B cell (primary cell): ENCODE data around the gene SOCS3. TPM values are rescaled to one million over a fixed set of nuclear protein-coding genes. Genes with fewer than 3 reads are reported as not detected.

Source experiments
- ATAC-seq: fragments of 200-7000 bp; cut with Tn5 transposase; one replicate; pipeline ENCODE4 v1.10.0; 2021; ENCODE audit warnings: low read depth, mild to moderate bottlenecking, moderate number of reproducible peaks, moderate library complexity
- CTCF ChIA-PET: fragments of 350-600 bp; sonication (Branson Sonifier 250); formaldehyde crosslinking; loops from one replicate; lab custom pipeline; 2021; ENCODE audit warnings: antibody characterized with exemption, inconsistent platforms; lab: Charles Lee
- POLR2A ChIA-PET: fragments of 350-600 bp; sonication (Branson Sonifier 250); formaldehyde crosslinking; loops from one replicate; lab custom pipeline; 2021; ENCODE audit warnings: antibody characterized with exemption; lab: Charles Lee
- DNase-seq: peaks from one replicate; pipeline ENCODE4 v3.0.0; 2013
- H2AFZ ChIP-seq: 2 replicates; pipeline ENCODE4 v1.6.1; 2012; ENCODE audit warnings: mild to moderate bottlenecking, low read depth, low read length; ENCODE audit not compliant: insufficient read depth, poor library complexity, severe bottlenecking
- H3K27ac ChIP-seq, 2 donors: 1 replicate in 1 of 2; 2 replicates in 1 of 2; pipeline ENCODE4 v1.5.1; 2012 to 2013; ENCODE audit warnings: low read length in 2 of 2, mild to moderate bottlenecking in 2 of 2, moderate library complexity in 1 of 2
- H3K27me3 ChIP-seq, 4 experiments: fragments of 200-600 bp in 1 of 4; sonication (generic) in 1 of 4; replicated peaks in 1 of 4; 1 replicate in 2 of 4; 2 replicates in 2 of 4; pipeline versions ENCODE4 v1.6.1 to v1.7.0; 2013 to 2016; ENCODE audit warnings: low read length in 3 of 4, mild to moderate bottlenecking in 2 of 4, mixed read lengths in 1 of 4, moderate library complexity in 1 of 4; ENCODE audit not compliant: insufficient read depth in 4 of 4, control insufficient read depth in 3 of 4; ENCODE audit errors: control extremely low read depth in 1 of 4
- H3K36me3 ChIP-seq, 2 experiments: replicated peaks in 1 of 2; 1 replicate in 1 of 2; 2 replicates in 1 of 2; pipeline versions ENCODE4 v1.6.1 to v1.7.1; 2013; ENCODE audit warnings: low read length in 1 of 2; ENCODE audit not compliant: insufficient read depth in 2 of 2, control insufficient read depth in 1 of 2; ENCODE audit errors: control extremely low read depth in 1 of 2, extremely low read depth in 1 of 2
- H3K4me1 ChIP-seq, 2 donors: fragments of 200-600 bp in 1 of 2; sonication (generic) in 1 of 2; 1 replicate in 1 of 2; 2 replicates in 1 of 2; pipeline versions ENCODE4 v1.5.1 to v1.6.1; 2013 to 2017; ENCODE audit warnings: low read length in 2 of 2; ENCODE audit not compliant: control insufficient read depth in 2 of 2, insufficient read depth in 2 of 2
- H3K4me2 ChIP-seq: replicated peaks from 2 replicates; pipeline ENCODE3; 2012; ENCODE audit warnings: mild to moderate bottlenecking, low read depth, low read length; ENCODE audit not compliant: poor library complexity, severe bottlenecking
- H3K4me3 ChIP-seq, 5 experiments: fragments of 200-600 bp in 1 of 5; sonication (generic) in 1 of 5; 1 replicate in 3 of 5; 2 replicates in 2 of 5; pipeline versions ENCODE4 v1.5.1 to v1.7.0; 2011 to 2016; ENCODE audit warnings: low read length in 4 of 5, mild to moderate bottlenecking in 4 of 5, low read depth in 2 of 5, control low read depth in 1 of 5, moderate library complexity in 1 of 5; ENCODE audit not compliant: insufficient read depth in 1 of 5; ENCODE audit errors: control extremely low read depth in 1 of 5, extremely low read depth in 1 of 5
- H3K79me2 ChIP-seq: fragments of 200-600 bp; sonication (generic); one replicate; pipeline ENCODE4 v1.6.0; 2016; ENCODE audit warnings: low read length; ENCODE audit not compliant: control insufficient read depth, insufficient read depth
- H3K9ac ChIP-seq: fragments of 200-600 bp; sonication (generic); 2 replicates; pipeline ENCODE4 v1.6.1; 2017; ENCODE audit warnings: mild to moderate bottlenecking, low read length, moderate library complexity
- H3K9me3 ChIP-seq, 3 donors: one replicate each; pipeline versions ENCODE4 v1.6.1 to v1.7.1; 2013; ENCODE audit warnings: low read length in 2 of 3; ENCODE audit not compliant: control insufficient read depth in 2 of 3, insufficient read depth in 1 of 3; ENCODE audit errors: control extremely low read depth in 1 of 3
- H4K20me1 ChIP-seq: 2 replicates; pipeline ENCODE4 v1.6.0; 2012; ENCODE audit warnings: mild to moderate bottlenecking, low read length; ENCODE audit not compliant: insufficient read depth, control insufficient read depth, poor library complexity, severe bottlenecking
- H3K27ac Mint-ChIP-seq: one replicate; pipeline ENCODE4 v1.8.0; 2021; ENCODE audit warnings: mixed read lengths
- H3K27me3 Mint-ChIP-seq: one replicate; pipeline ENCODE4 v1.8.0; 2021; ENCODE audit warnings: mixed read lengths
- H3K4me1 Mint-ChIP-seq: one replicate; pipeline ENCODE4 v1.8.0; 2021; ENCODE audit warnings: mixed read lengths
- H3K4me3 Mint-ChIP-seq: one replicate; pipeline ENCODE4 v1.8.0; 2021; ENCODE audit warnings: mixed read lengths
- H3K9me3 Mint-ChIP-seq: one replicate; pipeline ENCODE4 v1.8.0; 2022; ENCODE audit warnings: mixed read lengths; ENCODE audit not compliant: insufficient read depth
- CTCF ChIP-seq: fragments of 200-600 bp; IDR thresholded peaks from one replicate; pipeline ENCODE4 v1.8.0; 2022; ENCODE audit warnings: antibody characterized with exemption, mild to moderate bottlenecking
- EZH2 ChIP-seq: IDR thresholded peaks from 2 replicates; pipeline ENCODE4 v1.6.1; 2012; ENCODE audit warnings: borderline replicate concordance, low read depth, mild to moderate bottlenecking, moderate library complexity, low read length; ENCODE audit not compliant: insufficient read depth, poor library complexity, severe bottlenecking
- WGBS: methylation state at CpG from one replicate; pipeline ENCODE4 v1.1.5; 2013; ENCODE audit warnings: missing lambda C conversion rate; ENCODE audit not compliant: insufficient coverage; 5-methylcytosine and 5-hydroxymethylcytosine counted together
- intact Hi-C: fragments of 100-400 bp; cut with micrococcal nuclease; formaldehyde crosslinking; loops from one replicate; pipeline ENCODE4 v1.10.0; 2022
- polyA plus RNA-seq: library from polyadenylated mRNA; depleted of rRNA; stranded (reverse); fragments of >200 nt; gene quantifications from 2 replicates; pipeline ENCODE4 v1.2.3, GENCODE V29; 2012
- total RNA-seq, 2 donors: library from RNA; stranded (reverse); fragments of 120-200 nt in 1 of 2; gene quantifications; 1 replicate in 1 of 2; 2 replicates in 1 of 2; pipeline versions ENCODE4 v1.2.3 to v1.2.4, GENCODE V29; 2013 to 2022

SOCS3 gene
- total and polyA plus RNA-seq, 2 donors (not counting 1 experiment from before 2014, with no cell fraction given), result 41.8 to 67.6 TPM

GRCh38 chr17:78359321-78359996 is 418 bp downstream of the SOCS3 start:
- peak overlapping the region; percentile 98 for H3K4me2 ChIP-seq
- TF ChIP-seq CTCF (no peak), EZH2 (no peak)
- Mint-ChIP-seq H3K27me3 (peaks cover 13% of the 10 kb centered on the region), H3K9me3 (no peaks in the 10 kb centered on the region), H3K27ac (peak overlapping the region; percentile 63), H3K4me1 (peaks cover 44% of the 10 kb centered on the region), H3K4me3 (peak overlapping the region; percentile 85)
- intact Hi-C loops, result no loop called here
- ChIA-PET CTCF (interaction anchor here (0.6 to 9.1 kb wide), 5 partner anchors 10 to 274 kb away, joined by 3 to 171 read pairs (median 8); no protein-coding TSS in a partner anchor), POLR2A (interaction anchor here (0.5 to 1.9 kb wide), 9 partner anchors 9 to 238 kb away, joined by 3 to 12 read pairs (median 3); partner anchors contain the start of genes AFMID and TK1)
- WGBS, result under 1% methylated on average over 66 of the region's 70 CpGs
- H2AFZ ChIP-seq, result peak overlapping the region; percentile 78
- H3K9ac ChIP-seq, result peak overlapping the region; percentile 64
- peak overlapping the region in 1 of 2 donors; percentile 63 for H3K27ac ChIP-seq
- peaks cover 13% of the 10 kb centered on the region for H4K20me1 ChIP-seq
- peaks cover 0 to 4% of the 10 kb centered on the region in 2 experiments for H3K36me3 ChIP-seq
- no peaks in the 10 kb centered on the region for H3K79me2 ChIP-seq
- peaks cover 40 to 55% of the 10 kb centered on the region in 2 donors for H3K4me1 ChIP-seq
- peaks cover 0 to 31% (median 4%) of the 10 kb centered on the region in 4 experiments for H3K27me3 ChIP-seq
- H3K9me3 ChIP-seq, result no peaks in the 10 kb centered on the region
- DNase-seq (no peak), ATAC-seq (no peak)
- H3K4me3 ChIP-seq, result peak overlapping the region; percentile 36 to 76 (median 61)
